ENCODE measurements around the gene GRIK4. TPM values are rescaled to one million over a fixed set of nuclear protein-coding genes. Genes with fewer than 3 reads are reported as not detected.

The GRIK4 gene
- total RNA-seq, 4 donors from 2014 or later, result under 0.01 to 0.69 (median 0.25) TPM

GRCh38 chr11:120546312-120547205, 35.0 kb downstream of the GRIK4 start:
- Histone ChIP-seq H3K4me1 (peaks cover 0 to 28% (median 19%) of the 10 kb centered on the region in 3 donors), H3K27ac (peak overlapping the region in 3 of 4 donors; percentile 61 to 73 (median 62)), H3K9me3 (peaks cover 0 to 7% (median 0%) of the 10 kb centered on the region in 3 donors), H3K4me3 (no peak overlapping the region), H3K27me3 (no peaks in the 10 kb centered on the region), H3K36me3 (no peaks in the 10 kb centered on the region)
- 49% methylated on average over 12 of the region's 17 CpGs; no CpG with 5 or more reads in 1 of the 2 donors for WGBS, 2 donors (ENCODE audit: low coverage in 1 of 2)
- ATAC-seq, result peak; percentile 74
- TF ChIP-seq POLR2AphosphoS5 (IDR thresholded peaks at IDR 0.05), result peak; percentile 52
- no peak for TF ChIP-seq CTCF (IDR thresholded peaks at IDR 0.05)
- TF ChIP-seq POLR2A (IDR thresholded peaks at IDR 0.05), result no peak
- no peak for TF ChIP-seq EP300 (IDR thresholded peaks at IDR 0.05)

GRCh38 chr11:120547316-120547715, 35.8 kb downstream of the GRIK4 start:
- Histone ChIP-seq H3K9me3 (no peaks in the 10 kb centered on the region), H3K27me3 (no peaks in the 10 kb centered on the region), H3K36me3 (no peaks in the 10 kb centered on the region), H3K4me1 (peaks cover 0 to 28% (median 19%) of the 10 kb centered on the region in 3 donors), H3K4me3 (no peak overlapping the region), H3K27ac (peak overlapping the region in 3 of 4 donors; percentile 61 to 73 (median 62))
- ATAC-seq, result no peak
- no peak for TF ChIP-seq POLR2AphosphoS5 (IDR thresholded peaks at IDR 0.05)
- 6 to 45% methylated on average over 2 to 10 of the region's 10 CpGs for WGBS, 2 donors (ENCODE audit: low coverage in 1 of 2)

GRCh38 chr11:120547811-120548681, 36.5 kb downstream of the GRIK4 start:
- H3K27ac ChIP-seq, result peak overlapping the region in 3 of 4 donors; percentile 47 to 73 (median 62)
- peak; percentile 82 for ATAC-seq
- no peaks in the 10 kb centered on the region for H3K27me3 ChIP-seq
- no peaks in the 10 kb centered on the region for H3K36me3 ChIP-seq
- peak; percentile 76 for TF ChIP-seq POLR2AphosphoS5 (IDR thresholded peaks at IDR 0.05)
- no peak for TF ChIP-seq CTCF (IDR thresholded peaks at IDR 0.05)
- no peak for TF ChIP-seq POLR2A (IDR thresholded peaks at IDR 0.05)
- TF ChIP-seq EP300 (IDR thresholded peaks at IDR 0.05), result no peak
- 35 to 37% methylated on average over 2 to 8 of the region's 15 CpGs for WGBS, 2 donors (ENCODE audit: low coverage in 1 of 2)
- H3K4me3 ChIP-seq, result no peak overlapping the region
- H3K9me3 ChIP-seq, result no peaks in the 10 kb centered on the region
- H3K4me1 ChIP-seq, result peaks cover 0 to 28% (median 19%) of the 10 kb centered on the region in 3 donors

- no peak overlapping the region for H3K4me3 ChIP-seq
- TF ChIP-seq POLR2AphosphoS5 (IDR thresholded peaks at IDR 0.05) (no peak), CTCF (IDR thresholded peaks at IDR 0.05) (no peak), EP300 (IDR thresholded peaks at IDR 0.05) (no peak), POLR2A (IDR thresholded peaks at IDR 0.05) (no peak)
- H3K27me3 ChIP-seq, result no peaks in the 10 kb centered on the region
- peaks cover 0 to 28% (median 19%) of the 10 kb centered on the region in 3 donors for H3K4me1 ChIP-seq
- ATAC-seq, result no peak
- no peaks in the 10 kb centered on the region for H3K9me3 ChIP-seq
- 53 to 55% methylated on average over 2 of the region's 6 CpGs for WGBS, 2 donors (ENCODE audit: low coverage in 1 of 2)
- H3K36me3 ChIP-seq, result no peaks in the 10 kb centered on the region
- peak overlapping the region in 3 of 4 donors; percentile 47 to 73 (median 62) for H3K27ac ChIP-seq
Observed at GRCh38 chr11:120548682-120549209, 37.2 kb downstream of the GRIK4 start.

GRCh38 chr11:120549346-120549745, 37.8 kb downstream of the GRIK4 start:
- Histone ChIP-seq H3K36me3 (no peaks in the 10 kb centered on the region), H3K4me3 (no peak overlapping the region), H3K9me3 (no peaks in the 10 kb centered on the region), H3K27me3 (no peaks in the 10 kb centered on the region), H3K27ac (no peak overlapping the region), H3K4me1 (peaks cover 0 to 28% (median 19%) of the 10 kb centered on the region in 3 donors)
- TF ChIP-seq EP300 (IDR thresholded peaks at IDR 0.05), result no peak
- TF ChIP-seq CTCF (IDR thresholded peaks at IDR 0.05), result no peak
- TF ChIP-seq POLR2AphosphoS5 (IDR thresholded peaks at IDR 0.05), result no peak
- TF ChIP-seq POLR2A (IDR thresholded peaks at IDR 0.05), result no peak
- no peak for ATAC-seq
- 93 to 100% methylated on average over 1 to 7 of the region's 11 CpGs for WGBS, 2 donors (ENCODE audit: low coverage in 1 of 2)
